HCT116 (cell line): ENCODE data around the gene CRTC3. TPM values are rescaled to one million over a fixed set of nuclear protein-coding genes. Genes with fewer than 3 reads are reported as not detected.

ENCODE experiments used
- ATAC-seq: fragments of 200-7000 bp; cut with Tn5 transposase; 2 replicates; pipeline ENCODE4 v1.9.1; 2020; ENCODE audit warnings: mild to moderate bottlenecking, moderate library complexity
- BruUV-seq: library from RNA; stranded (reverse); fragments of 400-500 nt; replicated peaks from 2 replicates; lab custom pipeline; 2021; lab: Mats Ljungman, UMichigan
- CTCF ChIA-PET: fragments of 300-600 bp; sonication (Branson Sonifier 250); formaldehyde crosslinking; loops from one replicate; lab custom pipeline; 2021; ENCODE audit warnings: antibody characterized with exemption; lab: Charles Lee
- POLR2A ChIA-PET: fragments of 300-600, 350-600 bp; sonication (Branson Sonifier 250); formaldehyde crosslinking; loops from one replicate; lab custom pipeline; 2021; ENCODE audit warnings: antibody characterized with exemption; lab: Charles Lee
- RAD21 ChIA-PET, 2 experiments: fragments of 300-600 bp; sonication (Branson Sonifier 250); formaldehyde crosslinking; loops; one replicate each; lab custom pipeline; 2023; ENCODE audit warnings: low total read pairs in 2 of 2; ENCODE audit not compliant: uncharacterized antibody in 2 of 2, unreplicated experiment in 2 of 2, low non-redundant PET in 1 of 2; lab: Charles Lee
- DNase-seq: peaks from one replicate; pipeline ENCODE4 v3.0.0-alpha.2; 2010; ENCODE audit warnings: low read depth, low spot score
- H2AFZ ChIP-seq: fragments of 200-600 bp; shearing (Covaris generic), sonication (generic); 2 replicates; pipeline ENCODE4 v1.6.1; 2017; ENCODE audit warnings: low read depth, mixed run types, mixed read lengths, antibody characterized with exemption, low read length; ENCODE audit not compliant: poor library complexity, severe bottlenecking
- H3K27ac ChIP-seq: 2 replicates; pipeline ENCODE4 v1.5.1; 2012; ENCODE audit warnings: low read depth, low read length
- H3K27me3 ChIP-seq: fragments of 200-600 bp; sonication (generic); 2 replicates; pipeline ENCODE4 v1.6.1; 2016; ENCODE audit warnings: mixed run types, low read length, mixed read lengths; ENCODE audit not compliant: insufficient read depth
- H3K36me3 ChIP-seq, 2 experiments: fragments of 200-500 bp in 1 of 2; fragments of 200-600 bp in 1 of 2; sonication (Bioruptor generic) in 1 of 2; sonication (generic) in 1 of 2; 2 replicates each; pipeline versions ENCODE4 v1.5.1 to v1.6.1; 2014 to 2016; ENCODE audit warnings: low read length in 2 of 2, inconsistent platforms in 1 of 2, mixed read lengths in 1 of 2, mixed run types in 1 of 2; ENCODE audit not compliant: insufficient read depth in 2 of 2, control insufficient read depth in 1 of 2
- H3K4me1 ChIP-seq, 2 experiments: fragments of 200-600 bp in 1 of 2; sonication (generic) in 1 of 2; 2 replicates each; pipeline versions ENCODE4 v1.5.1 to v1.6.1; 2012 to 2017; ENCODE audit warnings: low read length in 2 of 2, inconsistent platforms in 1 of 2, mild to moderate bottlenecking in 1 of 2, mixed read lengths in 1 of 2, mixed run types in 1 of 2, moderate library complexity in 1 of 2; ENCODE audit not compliant: insufficient read depth in 2 of 2, control insufficient read depth in 1 of 2
- H3K4me2 ChIP-seq: fragments of 200-600 bp; sonication (generic); 2 replicates; pipeline ENCODE4 v1.6.1; 2017; ENCODE audit warnings: mixed run types, low read length, mixed read lengths
- H3K4me3 ChIP-seq, 2 experiments: fragments of 200-600 bp in 1 of 2; sonication (generic) in 1 of 2; replicated peaks in 1 of 2; 2 replicates each; pipeline ENCODE4 v1.5.1; 2011 to 2016; ENCODE audit warnings: low read length in 2 of 2, control low read depth in 1 of 2, low read depth in 1 of 2, mild to moderate bottlenecking in 1 of 2, mixed read lengths in 1 of 2, mixed run types in 1 of 2
- H3K79me2 ChIP-seq: fragments of 200-600 bp; sonication (generic); 2 replicates; pipeline ENCODE4 v1.6.1; 2017; ENCODE audit warnings: mild to moderate bottlenecking, mixed run types, low read length, moderate library complexity, mixed read lengths; ENCODE audit not compliant: insufficient read depth
- H3K9ac ChIP-seq: fragments of 200-600 bp; sonication (generic); 2 replicates; pipeline ENCODE4 v1.6.1; 2016; ENCODE audit warnings: low read length, mixed read lengths
- H3K9me2 ChIP-seq: fragments of 200-600 bp; sonication (generic), shearing (Covaris generic); 2 replicates; pipeline ENCODE4 v1.6.1; 2017; ENCODE audit warnings: mixed run types, mild to moderate bottlenecking, moderate library complexity; ENCODE audit not compliant: insufficient read depth
- H3K9me3 ChIP-seq, 2 experiments: fragments of 200-500 bp in 1 of 2; fragments of 200-600 bp in 1 of 2; sonication (Bioruptor generic) in 1 of 2; sonication (generic) in 1 of 2; 2 replicates each; pipeline ENCODE4 v1.6.1; 2014 to 2017; ENCODE audit warnings: low read length in 2 of 2, mixed read lengths in 2 of 2, inconsistent platforms in 1 of 2, low read depth in 1 of 2, mild to moderate bottlenecking in 1 of 2, mixed run types in 1 of 2, moderate library complexity in 1 of 2; ENCODE audit not compliant: control insufficient read depth in 1 of 2, insufficient read depth in 1 of 2
- H4K20me1 ChIP-seq: fragments of 200-600 bp; sonication (generic), shearing (Covaris generic); 2 replicates; pipeline ENCODE4 v1.6.1; 2017; ENCODE audit warnings: mixed run types, mild to moderate bottlenecking, moderate library complexity; ENCODE audit not compliant: insufficient read depth
- EZH2phosphoT487 ChIP-seq: fragments of 200-600 bp; IDR thresholded peaks from 2 replicates; pipeline ENCODE4 v1.6.1; 2018; ENCODE audit warnings: antibody characterized with exemption, borderline replicate concordance
- FOSL1 ChIP-seq: IDR thresholded peaks from 2 replicates; pipeline ENCODE4 v1.6.1; 2012; ENCODE audit warnings: low read depth
- JUND ChIP-seq: IDR thresholded peaks from 2 replicates; pipeline ENCODE4 v1.6.1; 2012
- POLR2A ChIP-seq: IDR thresholded peaks from 2 replicates; pipeline ENCODE4 v1.7.0; 2011; ENCODE audit warnings: borderline replicate concordance; ENCODE audit not compliant: insufficient read depth, insufficient read length; ENCODE audit errors: extremely low read depth
- REST ChIP-seq: IDR thresholded peaks from 2 replicates; pipeline ENCODE4 v1.6.1; 2012; ENCODE audit warnings: low read depth
- SIN3A ChIP-seq: IDR thresholded peaks from 2 replicates; pipeline ENCODE4 v1.6.1; 2012; ENCODE audit warnings: low read depth
- SRF ChIP-seq: IDR thresholded peaks from 2 replicates; pipeline ENCODE4 v1.6.1; 2012; ENCODE audit warnings: low read depth
- ZNF274 ChIP-seq: fragments of 200-500 bp; sonication (Bioruptor generic); IDR thresholded peaks from 2 replicates; pipeline ENCODE4 v1.6.1; 2014; ENCODE audit warnings: mild to moderate bottlenecking, low read depth, low read length, inconsistent platforms
- intact Hi-C: fragments of 100-400 bp; cut with micrococcal nuclease; formaldehyde crosslinking; loops from 2 replicates; pipeline ENCODE4 v1.10.0; 2022
- total RNA-seq: library from RNA; stranded (reverse); gene quantifications from one replicate; pipeline ENCODE4 v1.2.1, GENCODE V29; 2021; ENCODE audit not compliant: unreplicated experiment

The CRTC3 gene
- total RNA-seq, 1 experiment from 2014 or later = 20.7 TPM

- ATAC-seq = no peak
- Histone ChIP-seq H4K20me1 (no peaks in the 10 kb centered on the region), H3K4me3 (no peak overlapping the region), H3K36me3 (no peaks in the 10 kb centered on the region)
- DNase-seq = no peak
- no peak for TF ChIP-seq JUND
- no peak for TF ChIP-seq ZNF274
- no peak for TF ChIP-seq SRF
- TF ChIP-seq SIN3A = no peak
- no peak for TF ChIP-seq FOSL1
- TF ChIP-seq REST = no peak
- TF ChIP-seq EZH2phosphoT487 = no peak
- no peak for TF ChIP-seq POLR2A
- TF ChIP-seq, all 23 proteins: peak for 0
- no peaks in the 10 kb centered on the region for H3K79me2 ChIP-seq
- intact Hi-C loops = no loop called here
- no peaks in the 10 kb centered on the region for H3K9me3 ChIP-seq
- no TSS peak for BruUV-seq
- peaks cover 0 to 17% of the 10 kb centered on the region in 2 experiments; a peak in 1 of 4 replicates for H3K4me1 ChIP-seq
- POLR2A ChIA-PET = no interaction called here
- H3K9ac ChIP-seq = no peak overlapping the region
- H3K27me3 ChIP-seq = no peaks in the 10 kb centered on the region
- RAD21 ChIA-PET = no interaction called here
- H3K27ac ChIP-seq = no peak overlapping the region
- no peaks in the 10 kb centered on the region for H3K9me2 ChIP-seq
- no peak overlapping the region for H3K4me2 ChIP-seq
- CTCF ChIA-PET = no interaction called here
- no peak overlapping the region for H2AFZ ChIP-seq
Observed at GRCh38 chr15:90679959-90680358, 150.2 kb downstream of the CRTC3 start.
